K562 (cell line): Measurements from ENCODE around the gene ECM1. TPM values are rescaled to one million over a fixed set of nuclear protein-coding genes. Genes with fewer than 3 reads are reported as not detected.

Experiments used
- ARID2 ChIP-seq: fragments of 450-650 bp; IDR thresholded peaks from 2 replicates; pipeline ENCODE4 v1.6.1; 2017; ENCODE audit warnings: antibody characterized with exemption, mild to moderate bottlenecking
- MGA ChIP-seq: fragments of 450-650 bp; IDR thresholded peaks from 2 replicates; pipeline ENCODE4 v1.6.1; 2016; ENCODE audit warnings: mild to moderate bottlenecking, moderate library complexity
- PATZ1 ChIP-seq: fragments of 250-450 bp; sonication (Bioruptor Pico); IDR thresholded peaks from 2 replicates; pipeline ENCODE4 v1.5.0; 2020; ENCODE audit warnings: mild to moderate bottlenecking, borderline replicate concordance
- RREB1 ChIP-seq: fragments of 250-450 bp; sonication (Bioruptor Pico); IDR thresholded peaks from 2 replicates; pipeline ENCODE4 v1.4.0; 2020
- ZKSCAN8 ChIP-seq: fragments of 200-800 bp; sonication (Bioruptor generic); IDR thresholded peaks from 2 replicates; pipeline ENCODE4 v1.6.1; 2016; ENCODE audit warnings: missing genetic modification characterization, missing compliant biosample characterization
- ZNF274 ChIP-seq: IDR thresholded peaks from 2 replicates; pipeline ENCODE4 v1.6.1; 2011; ENCODE audit warnings: low read depth, mild to moderate bottlenecking, low read length, moderate library complexity, borderline replicate concordance
- ZNF561 ChIP-seq: fragments of 450-650 bp; formaldehyde crosslinking; conservative IDR thresholded peaks from 2 replicates; pipeline ENCODE4 v1.4.0; 2020; ENCODE audit warnings: mild to moderate bottlenecking, moderate library complexity
- polyA plus RNA-seq, 8 experiments: library from polyadenylated mRNA; depleted of rRNA in 4 of 8; stranded (reverse) in 5 of 8; unstranded in 3 of 8; fragments of >200 nt; fragmentation: Nextera tagmentation in 2 of 8; fragmentation: Illumina TruSeq in 1 of 8; extraction: Ambion mirVana in 2 of 8; extraction: Trizol in 1 of 8; gene quantifications; 2 replicates each; pipeline versions ENCODE4 v1.2.1 to v1.2.3, GENCODE V29; 2011 to 2014; ENCODE audit warnings: inconsistent platforms in 1 of 8, missing spikeins in 1 of 8
- total RNA-seq, 7 experiments: library from RNA; depleted of rRNA in 6 of 7; stranded (reverse); fragments of >200 nt in 6 of 7; fragmentation: Illumina TruSeq in 2 of 7; extraction: Trizol in 2 of 7; gene quantifications; 2 replicates each; pipeline versions ENCODE4 v1.2.1 to v1.2.3, GENCODE V29; 2011 to 2021; ENCODE audit warnings: low replicate concordance in 1 of 7

Gene ECM1
- total and polyA plus RNA-seq, 9 of the 15 experiments (the other 6 are each of a cell fraction or from before 2014, with no cell fraction given), result 6.6 to 52.2 (median 12.8) TPM

GRCh38 chr1:150561254-150561973 is 53.5 kb downstream of the ECM1 start (continued):
- no peak for TF ChIP-seq ZNF274
- TF ChIP-seq RREB1 (CRISPR knock-in tag), result peak; percentile 45; the same call in 1 of the 2 replicates
- TF ChIP-seq ZNF561 (CRISPR knock-in tag), result no peak
- TF ChIP-seq MGA, result no peak
- no peak for TF ChIP-seq PATZ1 (CRISPR knock-in tag)
- 0 out of 2 replicates have a peak, but pooled peaks have one; percentile 18 for TF ChIP-seq ARID2
- TF ChIP-seq ZKSCAN8 (CRISPR knock-in tag), result no peak
